Activated T-cell treated with anti-CD3 and anti-CD28 coated beads, Interleukin-2, amount 50 U/mL, for 24 hours (primary cell): ENCODE measurements around the gene EZH2.
A peak's percentile ranks its signal among the peaks of the same experiment; 100 is the strongest.

Experiments used
- DNase-seq: peaks from one replicate; pipeline ENCODE4 v3.0.0-alpha.2; 2020
- H3K27ac Mint-ChIP-seq: 2 replicates; pipeline ENCODE4 v1.8.0; 2020; ENCODE audit warnings: mild to moderate bottlenecking, mixed read lengths
- H3K27me3 Mint-ChIP-seq: 2 replicates; pipeline ENCODE4 v1.8.0; 2020; ENCODE audit warnings: mixed read lengths
- H3K36me3 Mint-ChIP-seq: 2 replicates; pipeline ENCODE4 v1.8.0; 2020; ENCODE audit warnings: low read depth, mixed read lengths
- H3K4me1 Mint-ChIP-seq: 2 replicates; pipeline ENCODE4 v1.8.0; 2020; ENCODE audit warnings: low read depth, mixed read lengths
- H3K4me3 Mint-ChIP-seq: 2 replicates; pipeline ENCODE4 v1.8.0; 2020; ENCODE audit warnings: mild to moderate bottlenecking, moderate library complexity, mixed read lengths
- H3K9me3 Mint-ChIP-seq: 2 replicates; pipeline ENCODE4 v1.8.0; 2020; ENCODE audit warnings: mixed read lengths

EZH2 gene

DNA sequence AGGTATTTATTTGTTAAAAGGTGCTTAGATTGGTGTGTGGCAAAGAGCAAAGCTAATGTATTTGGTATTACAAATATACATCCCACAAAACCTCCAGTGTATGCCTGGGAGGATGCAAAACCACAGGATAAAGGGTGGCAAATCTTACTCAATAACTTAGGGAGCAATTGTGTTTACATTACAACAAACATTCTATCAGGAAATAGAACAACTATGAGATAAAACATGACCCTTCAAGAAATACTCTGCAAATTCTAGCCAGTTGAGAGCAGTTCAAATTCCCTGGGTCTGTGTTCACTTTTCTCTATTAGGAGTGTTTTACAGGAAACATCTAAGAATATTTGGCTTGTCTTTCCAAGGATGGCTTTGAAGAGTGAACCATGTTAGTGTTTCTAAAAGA, 120.5 kb downstream of the EZH2 start:
- Mint-ChIP-seq H3K27ac (no peak overlapping the region), H3K36me3 (peaks cover 86% of the 10 kb centered on the region)
- DNase-seq, result no peak

DNA sequence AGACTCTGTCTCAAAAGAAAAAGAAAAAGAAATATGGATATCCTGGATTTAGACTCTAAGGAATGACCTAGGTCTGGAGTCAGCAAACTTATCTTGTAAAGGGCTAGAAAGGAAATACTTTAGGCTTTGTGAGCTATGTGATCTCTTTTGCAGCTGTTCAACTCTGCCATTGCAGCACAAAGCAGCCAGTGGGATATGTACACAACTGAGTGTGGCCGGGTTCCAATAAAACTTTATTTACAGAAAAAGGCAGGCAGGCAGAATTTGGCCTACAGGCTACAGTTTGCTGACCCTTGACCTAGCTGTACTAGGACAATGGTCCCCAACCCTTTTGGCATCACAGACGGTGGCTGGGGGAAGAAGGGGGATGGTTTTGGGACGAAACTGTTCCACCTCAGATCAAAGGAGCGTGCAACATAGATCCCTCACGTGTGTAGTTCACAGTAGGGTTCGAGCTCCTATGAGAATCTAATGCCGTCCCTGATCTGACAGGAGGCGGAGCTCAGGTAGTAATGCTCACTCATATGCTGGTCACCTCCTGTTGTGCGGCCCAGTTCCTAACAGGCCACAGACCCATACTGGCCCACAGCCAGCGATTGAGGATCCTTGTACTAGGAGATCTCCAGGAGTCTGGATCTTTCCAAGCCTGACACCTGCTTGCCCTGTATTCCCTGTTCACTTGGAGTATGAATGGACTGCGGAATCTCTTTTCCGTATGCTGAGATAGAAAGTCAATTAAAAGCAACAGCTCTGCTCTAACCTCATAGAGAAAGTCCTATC, 122.4 kb downstream of the EZH2 start:
- no peak overlapping the region for H3K4me3 Mint-ChIP-seq
- H3K4me1 Mint-ChIP-seq, result no peaks in the 10 kb centered on the region
- H3K27me3 Mint-ChIP-seq, result no peaks in the 10 kb centered on the region
- H3K36me3 Mint-ChIP-seq, result peaks cover 88% of the 10 kb centered on the region
- no peak for DNase-seq
- no peaks in the 10 kb centered on the region for H3K9me3 Mint-ChIP-seq
- peak overlapping the region; percentile 49 for H3K27ac Mint-ChIP-seq

More for the DNA sequence above, 120.5 kb downstream of the EZH2 start:
- Mint-ChIP-seq H3K9me3 (no peaks in the 10 kb centered on the region), H3K27me3 (no peaks in the 10 kb centered on the region), H3K4me1 (no peaks in the 10 kb centered on the region), H3K4me3 (no peak overlapping the region)
